LoVo (cell line): ENCODE results near the gene SERPINB5.

ENCODE experiments used
- DNase-seq: peaks from one replicate; pipeline ENCODE4 v3.0.0-alpha.2; 2016; ENCODE audit warnings: low spot score

Gene SERPINB5

GRCh38 chr18:63470751-63471150 lies 6.0 kb upstream of the SERPINB5 start:
- DNase-seq = no peak

DNA sequence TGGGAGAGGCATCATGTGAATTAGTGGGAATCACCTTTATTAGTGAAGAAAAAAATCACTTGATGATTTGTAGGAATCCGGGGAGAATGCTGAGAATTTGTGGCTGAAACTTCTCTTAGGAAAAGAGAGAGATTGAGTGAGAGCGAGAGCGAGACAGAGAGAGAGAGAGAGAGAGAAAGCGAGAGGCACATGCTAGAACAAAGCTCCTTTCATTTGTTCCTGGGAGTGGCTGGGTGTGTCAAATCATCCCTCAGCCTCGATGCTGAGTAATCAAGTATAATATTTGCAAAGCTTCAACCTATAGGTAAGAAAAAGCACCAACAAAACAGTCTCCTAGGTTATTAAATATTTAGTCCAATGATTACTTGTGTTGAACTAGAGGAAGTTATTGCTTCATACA lies 4.4 kb upstream of the SERPINB5 start:
- peak; percentile 88 for DNase-seq

GRCh38 chr18:63477200-63477599 lies 442 bp downstream of the SERPINB5 start:
- DNase-seq = peak; percentile 15

GRCh38 chr18:63477968-63478367 lies 1.2 kb downstream of the SERPINB5 start:
- DNase-seq = peak; percentile 52

- DNase-seq = no peak
Measured at GRCh38 chr18:63479826-63480225, 3.1 kb downstream of the SERPINB5 start.

GRCh38 chr18:63480476-63480875 lies 3.7 kb downstream of the SERPINB5 start:
- DNase-seq = no peak

DNA sequence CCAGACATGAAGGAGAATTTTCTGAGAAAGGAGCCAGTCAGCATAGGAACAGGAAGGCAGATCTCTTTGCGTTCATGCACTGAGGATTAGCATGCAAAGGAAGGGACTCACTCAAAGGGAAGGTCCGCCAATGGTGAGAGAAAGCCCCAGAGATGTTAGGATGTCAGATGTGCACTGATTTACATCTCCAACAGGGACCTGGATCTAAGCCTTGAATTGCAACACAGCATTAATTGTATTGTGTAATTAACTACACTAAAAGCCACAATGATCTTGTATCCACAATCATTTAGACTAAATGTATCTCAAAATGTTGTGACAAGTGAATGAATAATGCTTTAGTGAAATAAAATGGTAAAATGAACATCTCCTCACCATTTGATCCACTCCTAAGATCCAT lies 4.2 kb downstream of the SERPINB5 start:
- DNase-seq = no peak

- DNase-seq = no peak
Measured at GRCh38 chr18:63487676-63488075, 10.9 kb downstream of the SERPINB5 start.

GRCh38 chr18:63488160-63488559 lies 11.4 kb downstream of the SERPINB5 start:
- no peak for DNase-seq

GRCh38 chr18:63492851-63493250 lies 16.1 kb downstream of the SERPINB5 start:
- no peak for DNase-seq

DNA sequence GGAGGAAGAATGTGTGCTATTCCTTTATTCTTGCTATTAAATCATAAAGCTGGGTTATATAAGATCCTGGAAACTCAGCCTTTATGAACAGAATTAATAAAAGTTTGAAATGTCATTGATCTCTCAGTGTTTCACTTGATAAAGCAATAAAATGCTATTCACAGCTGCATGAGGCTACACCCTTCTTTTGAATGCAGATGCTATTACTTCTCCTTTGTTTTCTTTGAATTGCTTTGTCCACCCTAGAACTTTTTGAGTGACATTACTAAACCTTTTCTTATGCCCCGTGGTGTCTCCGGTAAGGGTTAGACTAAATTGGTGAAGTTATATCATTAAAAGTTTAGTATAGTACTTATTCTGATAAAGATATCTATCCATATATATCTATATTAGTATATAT lies 18.9 kb downstream of the SERPINB5 start:
- DNase-seq = no peak

GRCh38 chr18:63505566-63506335 lies 29.0 kb downstream of the SERPINB5 start:
- DNase-seq = peak; percentile 29

DNA sequence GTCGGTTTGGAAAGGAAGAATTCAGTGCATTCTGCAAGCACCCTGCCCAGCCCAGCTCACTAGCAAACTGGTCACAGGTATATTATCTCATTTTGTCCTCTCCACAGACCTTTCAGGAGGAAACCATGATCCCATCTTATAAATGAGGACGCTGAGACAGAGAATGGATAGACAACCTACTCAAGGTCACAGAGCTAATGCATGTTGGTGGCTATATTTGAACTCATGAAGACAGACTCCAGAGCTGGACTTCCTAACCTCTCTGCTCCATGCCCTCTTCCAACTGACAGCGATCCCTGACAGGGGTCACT lies 29.5 kb downstream of the SERPINB5 start:
- DNase-seq = no peak

- DNase-seq = no peak
Measured at GRCh38 chr18:63508596-63508995, 31.8 kb downstream of the SERPINB5 start.

DNA sequence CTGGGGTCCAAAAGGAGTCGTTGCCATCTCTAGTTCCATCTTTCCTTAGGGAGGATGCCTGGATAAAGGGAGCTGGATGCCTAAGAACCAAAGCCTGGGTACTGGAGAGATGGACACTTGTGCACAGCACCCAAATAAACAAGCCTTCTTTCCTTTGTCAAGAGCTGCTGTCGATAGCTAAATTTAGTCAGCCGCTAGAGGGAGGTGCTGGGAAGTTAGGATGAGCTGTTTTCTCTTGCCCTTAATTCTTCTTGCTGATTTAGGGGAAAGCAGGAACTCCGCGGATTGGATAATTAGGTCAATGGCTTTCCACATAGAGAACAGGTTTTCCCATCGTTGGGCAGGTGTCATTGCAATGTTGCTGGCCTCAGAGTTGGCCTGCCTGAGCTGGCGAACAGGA lies 34.5 kb downstream of the SERPINB5 start:
- peak; percentile 55 for DNase-seq

- DNase-seq = no peak
Measured at GRCh38 chr18:63514326-63514725, 37.6 kb downstream of the SERPINB5 start.

GRCh38 chr18:63514888-63515678 lies 38.3 kb downstream of the SERPINB5 start:
- no peak for DNase-seq

DNA sequence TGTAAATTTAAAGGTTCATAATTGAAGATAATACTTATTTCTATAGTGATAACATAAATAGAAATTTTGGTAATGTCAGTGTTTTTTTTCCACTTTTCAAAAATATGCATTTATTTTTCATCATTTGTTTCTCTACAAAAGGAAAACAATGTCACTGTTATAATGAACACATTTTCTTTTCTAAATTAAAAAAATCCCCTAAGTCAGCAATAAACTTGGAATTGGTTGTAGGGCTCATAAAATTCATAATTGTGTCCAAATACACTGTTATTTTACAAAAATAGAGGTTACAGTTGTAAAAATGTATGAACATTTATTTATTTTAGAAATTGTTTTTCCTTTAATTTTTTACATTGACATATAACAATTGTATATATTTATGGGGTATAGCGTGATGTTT lies 39.0 kb downstream of the SERPINB5 start:
- no peak for DNase-seq

- DNase-seq = peak; percentile 80
Measured at GRCh38 chr18:63518178-63519012, 41.6 kb downstream of the SERPINB5 start.

GRCh38 chr18:63520053-63520685 lies 43.4 kb downstream of the SERPINB5 start:
- no peak for DNase-seq

DNA sequence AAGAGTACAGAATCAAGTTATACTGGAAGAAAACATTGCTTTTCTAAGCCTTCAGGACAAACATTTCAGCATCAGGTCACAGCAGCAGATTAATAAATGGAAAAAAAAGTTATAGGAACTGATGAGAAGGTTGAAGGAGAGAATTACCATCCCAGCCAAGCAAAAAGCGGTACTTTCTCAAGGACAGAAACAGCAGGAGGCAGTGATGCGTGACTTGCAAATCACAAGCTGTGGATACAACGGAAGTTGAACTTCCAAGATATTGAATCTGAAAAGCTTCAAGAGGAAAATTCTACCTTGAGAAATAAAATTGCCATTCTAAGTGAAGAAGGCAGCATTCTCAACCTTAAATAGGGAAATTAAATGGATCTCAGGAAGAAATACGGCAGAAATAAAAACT lies 46.9 kb downstream of the SERPINB5 start:
- no peak for DNase-seq

DNA sequence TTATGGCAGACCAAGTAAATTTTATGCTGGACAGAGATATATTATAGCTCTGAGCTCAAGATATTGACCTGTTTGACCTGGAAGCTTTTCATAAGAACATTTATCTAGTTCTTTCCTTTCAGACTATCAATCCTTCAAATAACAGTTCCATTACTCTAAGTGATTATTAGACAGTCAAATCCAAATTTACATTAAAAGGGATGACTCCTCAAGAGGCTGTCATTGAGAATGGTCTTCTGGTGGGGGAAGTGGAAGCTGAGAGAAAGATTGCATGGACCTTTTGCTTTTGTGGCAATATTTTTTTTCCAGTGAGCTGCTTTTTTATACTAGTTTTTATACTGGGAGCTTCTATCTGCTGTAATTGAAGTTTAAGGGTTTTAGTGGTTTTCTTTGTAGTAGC lies 50.5 kb downstream of the SERPINB5 start:
- no peak for DNase-seq
